HEK293 (cell line): Measurements from ENCODE around the gene PCBP3.

ENCODE experiments used
- CTCF ChIA-PET: fragments of 350-600 bp; formaldehyde crosslinking; extraction: SDS; loops from one replicate; lab custom pipeline; 2021; ENCODE audit warnings: antibody characterized with exemption; lab: Yijun Ruan, JAX
- POLR2A ChIA-PET: fragments of 300-600 bp; formaldehyde crosslinking; extraction: SDS; loops from one replicate; lab custom pipeline; 2020; ENCODE audit warnings: antibody characterized with exemption, inconsistent platforms; lab: Yijun Ruan, JAX
- H3K27ac ChIP-seq: fragments of 200-500 bp; sonication (Bioruptor generic); 2 replicates; pipeline ENCODE4 v1.5.1; 2014; ENCODE audit warnings: low read depth, low read length, control low read depth, inconsistent platforms; ENCODE audit errors: extremely low read depth
- H3K36me3 ChIP-seq, 2 experiments: fragments of 200-500 bp in 1 of 2; sonication (Bioruptor generic) in 1 of 2; 1 replicate in 1 of 2; 2 replicates in 1 of 2; pipeline ENCODE4 v1.5.1; 2014 to 2017; ENCODE audit warnings: inconsistent platforms in 2 of 2, low read length in 2 of 2; ENCODE audit not compliant: control insufficient read depth in 2 of 2, insufficient read depth in 1 of 2
- H3K4me1 ChIP-seq: fragments of 200-500 bp; sonication (Bioruptor generic); 2 replicates; pipeline ENCODE4 v1.5.1; 2014; ENCODE audit warnings: mild to moderate bottlenecking, low read length, inconsistent platforms; ENCODE audit not compliant: control insufficient read depth, insufficient read depth
- H3K4me3 ChIP-seq: 2 replicates; pipeline ENCODE4 v1.5.1; 2011; ENCODE audit warnings: low read depth, mild to moderate bottlenecking, control low read depth, low read length, moderate library complexity
- H3K9me3 ChIP-seq: fragments of 200-500 bp; sonication (Bioruptor generic); 2 replicates; pipeline ENCODE4 v1.5.1; 2014; ENCODE audit warnings: low read depth, low read length, inconsistent platforms; ENCODE audit not compliant: control insufficient read depth, insufficient read depth
- GLIS1 ChIP-seq: fragments of 450-650 bp; formaldehyde crosslinking; IDR thresholded peaks from 2 replicates; pipeline ENCODE4 v1.5.1; 2016; ENCODE audit warnings: missing biosample characterization, missing genetic modification characterization
- KLF7 ChIP-seq: fragments of 450-650 bp; formaldehyde crosslinking; IDR thresholded peaks from 2 replicates; pipeline ENCODE4 v1.5.1; 2016; ENCODE audit warnings: missing biosample characterization, missing genetic modification characterization, borderline replicate concordance
- PRDM10 ChIP-seq: fragments of 450-650 bp; formaldehyde crosslinking; IDR thresholded peaks from 2 replicates; pipeline ENCODE4 v1.5.1; 2016; ENCODE audit warnings: missing biosample characterization, missing genetic modification characterization
- REST ChIP-seq: fragments of 450-650 bp; formaldehyde crosslinking; IDR thresholded peaks from 2 replicates; pipeline ENCODE4 v1.5.1; 2016; ENCODE audit warnings: missing biosample characterization, missing genetic modification characterization
- SETDB1 ChIP-seq: IDR thresholded peaks from one replicate; pipeline ENCODE4 v1.6.1; 2017; ENCODE audit warnings: mild to moderate bottlenecking, low read length, moderate library complexity, mixed read lengths; ENCODE audit not compliant: insufficient read length
- YY1 ChIP-seq: fragments of 450-650 bp; formaldehyde crosslinking; IDR thresholded peaks from 2 replicates; pipeline ENCODE4 v1.5.1; 2018; ENCODE audit warnings: missing biosample characterization, missing genetic modification characterization
- ZBTB10 ChIP-seq: fragments of 450-650 bp; formaldehyde crosslinking; IDR thresholded peaks from 2 replicates; pipeline ENCODE4 v1.5.1; 2016; ENCODE audit warnings: missing biosample characterization, missing genetic modification characterization
- ZBTB11 ChIP-seq: fragments of 450-650 bp; formaldehyde crosslinking; conservative IDR thresholded peaks from 2 replicates; pipeline ENCODE4 v1.5.1; 2016; ENCODE audit warnings: low read depth, missing biosample characterization, missing genetic modification characterization
- ZBTB20 ChIP-seq: fragments of 450-650 bp; formaldehyde crosslinking; IDR thresholded peaks from 2 replicates; pipeline ENCODE4 v1.5.1; 2016; ENCODE audit warnings: missing biosample characterization, missing genetic modification characterization
- ZNF513 ChIP-seq: fragments of 450-650 bp; IDR thresholded peaks from 2 replicates; pipeline ENCODE4 v1.5.1; 2018; ENCODE audit warnings: missing biosample characterization, missing genetic modification characterization
- ZNF529 ChIP-seq: fragments of 450-650 bp; formaldehyde crosslinking; IDR thresholded peaks from 2 replicates; pipeline ENCODE4 v1.5.1; 2017; ENCODE audit warnings: missing genetic modification characterization, missing biosample characterization; ENCODE audit not compliant: insufficient replicate concordance
- ZNF639 ChIP-seq: fragments of 450-650 bp; formaldehyde crosslinking; IDR thresholded peaks from 2 replicates; pipeline ENCODE4 v1.5.1; 2016; ENCODE audit warnings: missing biosample characterization, missing genetic modification characterization
- ZNF654 ChIP-seq: fragments of 450-650 bp; formaldehyde crosslinking; IDR thresholded peaks from 2 replicates; pipeline ENCODE4 v1.5.1; 2016; ENCODE audit warnings: low read depth, missing biosample characterization, missing genetic modification characterization
- ZNF76 ChIP-seq: fragments of 450-650 bp; formaldehyde crosslinking; IDR thresholded peaks from 2 replicates; pipeline ENCODE4; 2016; ENCODE audit warnings: low read depth, missing biosample characterization, missing genetic modification characterization, borderline replicate concordance
- ZNF777 ChIP-seq: fragments of 450-650 bp; formaldehyde crosslinking; IDR thresholded peaks from 2 replicates; pipeline ENCODE4 v1.5.1; 2017; ENCODE audit warnings: missing biosample characterization, missing genetic modification characterization, borderline replicate concordance
- ZNF791 ChIP-seq: fragments of 450-650 bp; formaldehyde crosslinking; IDR thresholded peaks from 2 replicates; pipeline ENCODE4 v1.5.1; 2016; ENCODE audit warnings: missing biosample characterization, missing genetic modification characterization

PCBP3 gene

GRCh38 chr21:45954261-45954660 is 310.7 kb downstream of the PCBP3 start:
- no peak overlapping the region for H3K4me3 ChIP-seq
- CTCF ChIA-PET, result interaction anchor here (0.5 to 1.9 kb wide), 3 partner anchors 17 to 789 kb away, joined by 3 to 14 read pairs (median 9); no protein-coding TSS in a partner anchor
- POLR2A ChIA-PET, result interaction anchor here (1.5 kb wide), 1 partner anchor 20 kb away, joined by 4 read pairs; no protein-coding TSS in a partner anchor
- no peak overlapping the region for H3K27ac ChIP-seq
- no peaks in the 10 kb centered on the region for H3K36me3 ChIP-seq
- TF ChIP-seq ZNF76 (tag by site-specific recombination) (no peak), ZBTB10 (tag by site-specific recombination) (no peak)
- no peaks in the 10 kb centered on the region for H3K9me3 ChIP-seq
- H3K4me1 ChIP-seq, result peaks cover 5% of the 10 kb centered on the region

- no peaks in the 10 kb centered on the region for H3K36me3 ChIP-seq
- ChIA-PET POLR2A (interaction anchor here (0.7 to 1.5 kb wide), 2 partner anchors 19 to 514 kb away, joined by 4 read pairs; no protein-coding TSS in a partner anchor), CTCF (interaction anchor here (0.5 to 1.9 kb wide), 2 partner anchors 16 to 789 kb away, joined by 3 to 14 read pairs; no protein-coding TSS in a partner anchor)
- no peaks in the 10 kb centered on the region for H3K9me3 ChIP-seq
- TF ChIP-seq YY1 (tag by site-specific recombination) (no peak), ZNF654 (tag by site-specific recombination) (no peak), ZNF777 (tag by site-specific recombination) (no peak), ZNF639 (tag by site-specific recombination) (no peak), ZNF791 (tag by site-specific recombination) (no peak), SETDB1 (no peak), ZBTB11 (tag by site-specific recombination) (no peak), ZNF529 (tag by site-specific recombination) (no peak), REST (tag by site-specific recombination) (no peak), ZBTB20 (tag by site-specific recombination) (no peak), ZNF513 (tag by site-specific recombination) (no peak), KLF7 (tag by site-specific recombination) (no peak), PRDM10 (tag by site-specific recombination) (no peak), GLIS1 (no peak)
- H3K4me3 ChIP-seq, result no peak overlapping the region
- peaks cover 5% of the 10 kb centered on the region for H3K4me1 ChIP-seq
- H3K27ac ChIP-seq, result no peak overlapping the region
Measured at GRCh38 chr21:45954921-45955320, 311.4 kb downstream of the PCBP3 start.
